Osteocyte (in vitro differentiated cells): Measurements from ENCODE around the gene DGKD. TPM values are rescaled to one million over a fixed set of nuclear protein-coding genes. Genes with fewer than 3 reads are reported as not detected.
A peak's percentile ranks its signal among the peaks of the same experiment; 100 is the strongest.

Experiments
- DNase-seq: peaks from one replicate; pipeline ENCODE4 v3.0.0; 2021; ENCODE audit warnings: mixed read lengths; ENCODE audit not compliant: unreplicated experiment; ENCODE audit errors: extremely low spot score
- H3K27ac Mint-ChIP-seq: one replicate; pipeline ENCODE4 v1.8.0; 2021; ENCODE audit warnings: mild to moderate bottlenecking, mixed read lengths; ENCODE audit not compliant: unreplicated experiment
- H3K27me3 Mint-ChIP-seq: one replicate; pipeline ENCODE4 v1.8.0; 2021; ENCODE audit warnings: mixed read lengths; ENCODE audit not compliant: unreplicated experiment
- H3K36me3 Mint-ChIP-seq: one replicate; pipeline ENCODE4 v1.8.0; 2021; ENCODE audit warnings: mixed read lengths; ENCODE audit not compliant: unreplicated experiment
- H3K4me1 Mint-ChIP-seq: one replicate; pipeline ENCODE4 v1.8.0; 2021; ENCODE audit warnings: mixed read lengths; ENCODE audit not compliant: unreplicated experiment
- H3K4me3 Mint-ChIP-seq: one replicate; pipeline ENCODE4 v1.8.0; 2021; ENCODE audit warnings: mild to moderate bottlenecking, moderate library complexity, mixed read lengths; ENCODE audit not compliant: unreplicated experiment
- H3K9me3 Mint-ChIP-seq: one replicate; pipeline ENCODE4 v1.8.0; 2021; ENCODE audit warnings: mixed read lengths; ENCODE audit not compliant: unreplicated experiment
- CTCF ChIP-seq: fragments of 200-600 bp; sonication (generic); IDR thresholded peaks from 2 replicates; pipeline ENCODE4 v1.5.0; 2021; ENCODE audit warnings: antibody characterized with exemption, mild to moderate bottlenecking, moderate library complexity
- total RNA-seq: library from RNA; stranded (reverse); gene quantifications from 2 replicates; pipeline ENCODE4 v1.2.1, GENCODE V29; 2021

The DGKD gene
- total RNA-seq, 1 donor from 2014 or later: 70.5 TPM

DNA sequence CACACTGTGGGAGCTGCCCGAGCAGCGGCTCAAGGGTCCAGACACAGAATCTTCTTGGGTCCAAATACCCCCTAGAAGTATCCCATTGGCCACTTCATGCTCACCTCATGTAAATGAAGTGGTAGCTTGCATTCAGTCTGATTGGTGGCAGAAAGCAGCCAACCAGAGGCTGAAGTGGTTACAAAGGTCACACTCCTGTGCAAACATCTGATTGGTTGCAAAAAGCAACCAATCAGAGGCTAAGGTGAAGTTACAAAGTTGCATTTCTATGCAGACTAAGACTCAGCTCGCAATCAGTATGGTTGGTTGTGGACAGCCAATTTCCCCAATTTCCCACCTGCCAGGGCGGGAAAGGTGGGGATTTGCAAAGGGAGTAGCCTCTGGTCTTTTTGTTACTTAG is 94.3 kb downstream of the DGKD start:
- H3K9me3 Mint-ChIP-seq: no peaks in the 10 kb centered on the region
- no peaks in the 10 kb centered on the region for H3K27me3 Mint-ChIP-seq
- DNase-seq: no peak
- no peak for TF ChIP-seq CTCF
- no peak overlapping the region for H3K4me3 Mint-ChIP-seq
- H3K36me3 Mint-ChIP-seq: peaks cover 36% of the 10 kb centered on the region
- H3K27ac Mint-ChIP-seq: no peak overlapping the region
- H3K4me1 Mint-ChIP-seq: peaks cover 10% of the 10 kb centered on the region

DNA sequence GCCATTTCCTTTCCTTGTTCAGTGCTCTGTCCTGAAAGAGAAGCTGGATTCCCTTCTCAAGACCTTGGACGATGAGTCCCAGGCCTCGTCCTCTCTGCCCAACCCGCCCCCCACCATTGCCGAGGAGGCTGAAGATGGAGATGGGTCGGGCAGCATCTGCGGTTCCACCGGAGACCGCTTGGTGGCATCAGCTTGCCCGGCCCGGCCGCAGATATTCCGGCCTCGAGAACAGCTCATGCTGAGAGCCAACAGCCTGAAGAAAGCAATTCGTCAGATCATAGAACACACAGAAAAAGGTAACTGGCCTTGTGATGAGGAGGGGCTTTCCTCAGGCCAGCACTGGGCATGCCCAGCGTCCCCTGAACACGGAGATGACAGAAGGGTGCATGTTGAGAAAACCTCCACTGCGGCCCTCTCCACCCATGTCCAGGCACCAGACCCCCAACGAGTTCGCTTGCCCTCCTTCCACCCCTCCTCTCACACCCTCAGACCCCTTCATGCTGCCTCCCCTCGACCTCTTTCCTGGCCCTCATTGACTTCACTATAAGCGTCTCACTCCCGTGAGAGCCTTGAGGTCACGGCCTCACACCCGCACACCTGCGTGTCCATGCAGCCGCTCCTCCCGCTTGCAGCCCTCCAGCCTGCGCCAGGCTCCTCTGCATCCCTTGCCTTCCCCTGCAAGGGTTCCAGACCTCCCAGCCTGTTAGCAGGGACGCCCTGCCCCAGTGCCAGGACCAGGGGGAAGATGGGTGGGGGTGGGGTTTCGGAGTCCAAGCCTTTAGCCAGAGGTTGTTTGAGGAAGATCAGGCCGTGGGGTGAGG is 95.0 kb downstream of the DGKD start:
- Mint-ChIP-seq H3K27ac (no peak overlapping the region), H3K27me3 (no peaks in the 10 kb centered on the region), H3K4me3 (no peak overlapping the region), H3K4me1 (peaks cover 7% of the 10 kb centered on the region), H3K36me3 (peaks cover 43% of the 10 kb centered on the region), H3K9me3 (no peaks in the 10 kb centered on the region)
- no peak for DNase-seq
- peak; percentile 88 for TF ChIP-seq CTCF

GRCh38 chr2:233449921-233450863 is 95.9 kb downstream of the DGKD start:
- DNase-seq: no peak
- no peak overlapping the region for H3K27ac Mint-ChIP-seq
- TF ChIP-seq CTCF: no peak
- peaks cover 6% of the 10 kb centered on the region for H3K4me1 Mint-ChIP-seq
- H3K9me3 Mint-ChIP-seq: no peaks in the 10 kb centered on the region
- H3K4me3 Mint-ChIP-seq: no peak overlapping the region
- no peaks in the 10 kb centered on the region for H3K27me3 Mint-ChIP-seq
- H3K36me3 Mint-ChIP-seq: peaks cover 45% of the 10 kb centered on the region

GRCh38 chr2:233450864-233451575 is 96.7 kb downstream of the DGKD start:
- TF ChIP-seq CTCF: no peak
- Mint-ChIP-seq H3K4me3 (no peak overlapping the region), H3K4me1 (peaks cover 6% of the 10 kb centered on the region), H3K27me3 (no peaks in the 10 kb centered on the region), H3K9me3 (no peaks in the 10 kb centered on the region), H3K27ac (no peak overlapping the region), H3K36me3 (peaks cover 51% of the 10 kb centered on the region)
- no peak for DNase-seq
